Neuronal stem cell (in vitro differentiated cells): ENCODE measurements around the gene NRDE2.

Experiments used
- DNase-seq: peaks from one replicate; pipeline ENCODE4 v3.0.0-alpha.2; 2013; ENCODE audit warnings: low spot score
- H2AFZ ChIP-seq: one replicate; pipeline ENCODE4 v1.6.1; 2013; ENCODE audit warnings: mild to moderate bottlenecking, low read length, inconsistent platforms
- H2AK5ac ChIP-seq: 2 replicates; pipeline ENCODE4 v1.6.1; 2013; ENCODE audit warnings: low read depth, mild to moderate bottlenecking, inconsistent platforms, low read length, moderate library complexity, mixed read lengths
- H2BK120ac ChIP-seq: 2 replicates; pipeline ENCODE4 v1.6.1; 2013; ENCODE audit warnings: low read depth, mild to moderate bottlenecking, inconsistent platforms, low read length, moderate library complexity, mixed read lengths
- H2BK12ac ChIP-seq: one replicate; pipeline ENCODE4 v1.6.1; 2013; ENCODE audit warnings: low read length, inconsistent platforms
- H2BK15ac ChIP-seq: 2 replicates; pipeline ENCODE4 v1.6.1; 2013; ENCODE audit warnings: mild to moderate bottlenecking, low read length, inconsistent platforms, mixed read lengths
- H2BK5ac ChIP-seq: one replicate; pipeline ENCODE4 v1.6.1; 2013; ENCODE audit warnings: inconsistent platforms, mild to moderate bottlenecking, low read length, moderate library complexity
- H3K14ac ChIP-seq: one replicate; pipeline ENCODE4 v1.6.1; 2013; ENCODE audit warnings: low read length, inconsistent platforms
- H3K18ac ChIP-seq: 2 replicates; pipeline ENCODE4 v1.6.1; 2013; ENCODE audit warnings: low read length, inconsistent platforms
- H3K23ac ChIP-seq: 2 replicates; pipeline ENCODE4 v1.6.1; 2013; ENCODE audit warnings: low read depth, mild to moderate bottlenecking, mixed read lengths, low read length, inconsistent platforms; ENCODE audit not compliant: poor library complexity
- H3K27ac ChIP-seq: replicated peaks from 3 replicates; pipeline ENCODE4 v1.5.1; 2013; ENCODE audit warnings: low read length, inconsistent platforms
- H3K27me3 ChIP-seq, 3 experiments: 2 replicates each; pipeline ENCODE4 v1.6.1; 2013; ENCODE audit warnings: low read length in 3 of 3, mild to moderate bottlenecking in 2 of 3, inconsistent platforms in 1 of 3, low read depth in 1 of 3, mixed read lengths in 1 of 3, moderate library complexity in 1 of 3; ENCODE audit not compliant: control insufficient read depth in 3 of 3, insufficient read depth in 3 of 3
- H3K36me3 ChIP-seq, 2 donors: replicated peaks in 1 of 2; 2 replicates each; pipeline ENCODE4 v1.6.1; 2013; ENCODE audit warnings: low read length in 2 of 2; ENCODE audit not compliant: control insufficient read depth in 2 of 2, insufficient read depth in 2 of 2
- H3K4ac ChIP-seq: 2 replicates; pipeline ENCODE4 v1.6.1; 2013; ENCODE audit warnings: inconsistent platforms, mild to moderate bottlenecking, low read length, moderate library complexity
- H3K4me1 ChIP-seq, 2 donors: 1 replicate in 1 of 2; 2 replicates in 1 of 2; pipeline ENCODE4 v1.6.1; 2013; ENCODE audit warnings: low read length in 2 of 2, low read depth in 1 of 2; ENCODE audit not compliant: control insufficient read depth in 2 of 2, insufficient read depth in 1 of 2
- H3K4me2 ChIP-seq: one replicate; pipeline ENCODE4 v1.6.1; 2013; ENCODE audit warnings: mild to moderate bottlenecking, low read length, inconsistent platforms; ENCODE audit not compliant: insufficient read depth, poor library complexity, severe bottlenecking
- H3K4me3 ChIP-seq, 2 donors: 2 replicates each; pipeline ENCODE4 v1.5.1; 2013; ENCODE audit warnings: low read length in 2 of 2, mild to moderate bottlenecking in 2 of 2, inconsistent platforms in 1 of 2, moderate library complexity in 1 of 2
- H3K79me1 ChIP-seq: one replicate; pipeline ENCODE4 v1.6.1; 2013; ENCODE audit warnings: low read depth, mild to moderate bottlenecking, inconsistent platforms, low read length, moderate library complexity
- H3K9ac ChIP-seq: one replicate; pipeline ENCODE4 v1.6.1; 2013; ENCODE audit warnings: mild to moderate bottlenecking, low read depth, low read length, inconsistent platforms; ENCODE audit not compliant: poor library complexity
- H3K9me3 ChIP-seq, 2 donors: replicated peaks in 1 of 2; 2 replicates each; pipeline versions ENCODE3 to v1.6.1; 2013; ENCODE audit warnings: low read length in 2 of 2, mild to moderate bottlenecking in 2 of 2, inconsistent platforms in 1 of 2, low read depth in 1 of 2, mixed read lengths in 1 of 2, moderate library complexity in 1 of 2; ENCODE audit not compliant: control insufficient read depth in 2 of 2, insufficient read depth in 1 of 2
- H4K8ac ChIP-seq: one replicate; pipeline ENCODE4 v1.6.1; 2013; ENCODE audit warnings: low read depth, mild to moderate bottlenecking, inconsistent platforms, low read length, moderate library complexity
- H4K91ac ChIP-seq: one replicate; pipeline ENCODE4 v1.6.1; 2013; ENCODE audit warnings: low read length, low read depth, mild to moderate bottlenecking, inconsistent platforms; ENCODE audit not compliant: poor library complexity
- WGBS, 2 donors: extraction: QIAGEN DNeasy Blood & Tissue Kit; methylation state at CpG; one replicate each; pipeline ENCODE4 v1.1.7; 2013; ENCODE audit warnings: missing lambda C conversion rate in 2 of 2, mixed read lengths in 1 of 2; ENCODE audit not compliant: insufficient read length in 2 of 2, insufficient replicate concordance in 1 of 2; ENCODE audit errors: extremely low coverage in 2 of 2; 5-methylcytosine and 5-hydroxymethylcytosine counted together

Gene NRDE2

DNA sequence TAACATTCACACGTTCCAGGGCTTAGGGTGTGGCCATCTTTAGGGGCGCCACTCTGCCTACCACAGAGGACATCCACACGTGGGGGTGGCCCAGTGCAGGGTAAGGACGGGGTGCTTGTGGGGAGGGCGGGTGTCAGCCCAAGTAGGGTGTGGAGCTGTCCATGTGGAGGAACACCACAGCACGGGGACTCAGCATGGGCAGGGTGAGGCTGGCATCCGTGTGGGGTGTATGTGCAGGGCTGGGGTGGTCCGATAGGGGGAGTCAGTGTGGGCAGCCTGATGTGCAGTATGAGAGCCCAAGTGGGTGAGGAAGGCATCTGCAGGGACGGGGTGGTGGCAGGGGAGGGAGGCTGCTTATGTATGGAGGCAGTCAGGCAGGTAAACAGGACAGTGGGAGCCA lies 57.7 kb downstream of the NRDE2 start:
- H3K4me3 ChIP-seq = peak overlapping the region in 1 of 2 donors; percentile 52
- no peak for DNase-seq
- no peaks in the 10 kb centered on the region for H3K79me1 ChIP-seq
- H2AK5ac ChIP-seq = no peak overlapping the region
- H2BK15ac ChIP-seq = no peak overlapping the region
- H3K27me3 ChIP-seq = no peaks in the 10 kb centered on the region
- H2BK12ac ChIP-seq = no peak overlapping the region
- no peak overlapping the region for H3K14ac ChIP-seq
- no peak overlapping the region for H3K18ac ChIP-seq
- H3K23ac ChIP-seq = no peak overlapping the region
- H3K4me2 ChIP-seq = no peak overlapping the region
- no peak overlapping the region for H2BK5ac ChIP-seq
- no peak overlapping the region for H4K91ac ChIP-seq
- WGBS, 2 donors = no CpG with 5 or more reads among the region's 9 CpGs
- no peak overlapping the region for H3K4ac ChIP-seq
- H2BK120ac ChIP-seq = no peak overlapping the region
- no peak overlapping the region for H4K8ac ChIP-seq
- H3K9me3 ChIP-seq = no peaks in the 10 kb centered on the region
- no peak overlapping the region for H3K27ac ChIP-seq
- H3K36me3 ChIP-seq = peaks cover 31 to 92% of the 10 kb centered on the region in 2 donors
- no peak overlapping the region for H2AFZ ChIP-seq
- H3K4me1 ChIP-seq = no peaks in the 10 kb centered on the region
- no peak overlapping the region for H3K9ac ChIP-seq

DNA sequence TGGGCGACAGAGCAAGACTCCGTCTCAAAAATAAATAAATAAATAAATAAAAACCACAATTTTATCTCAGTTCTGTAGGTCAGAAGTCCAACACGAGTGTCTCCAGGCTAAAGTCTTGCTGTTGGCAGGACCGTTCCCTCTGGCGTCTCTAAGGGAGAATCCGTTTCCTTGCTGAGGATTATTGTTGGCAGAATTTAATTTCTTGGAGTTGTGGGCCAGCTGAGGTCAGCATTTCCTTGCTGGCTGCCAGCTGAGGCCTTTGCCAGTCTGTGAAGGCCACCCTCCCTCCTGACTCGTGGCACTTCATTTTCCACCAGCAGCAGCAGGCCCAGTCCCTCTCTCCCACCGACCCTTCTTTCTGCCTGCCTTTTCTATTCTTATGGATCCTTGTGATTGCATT lies 58.2 kb downstream of the NRDE2 start:
- Histone ChIP-seq H2BK120ac (no peak overlapping the region), H4K8ac (no peak overlapping the region), H3K4me3 (no peak overlapping the region), H3K4me2 (no peak overlapping the region), H3K4ac (no peak overlapping the region), H3K4me1 (no peaks in the 10 kb centered on the region), H3K9me3 (no peaks in the 10 kb centered on the region), H3K79me1 (no peaks in the 10 kb centered on the region), H3K18ac (no peak overlapping the region), H4K91ac (no peak overlapping the region), H2BK5ac (no peak overlapping the region), H3K9ac (no peak overlapping the region), H2AFZ (no peak overlapping the region), H2BK15ac (no peak overlapping the region), H3K14ac (no peak overlapping the region), H3K27ac (no peak overlapping the region), H2BK12ac (no peak overlapping the region), H2AK5ac (no peak overlapping the region), H3K27me3 (no peaks in the 10 kb centered on the region), H3K23ac (no peak overlapping the region), H3K36me3 (peaks cover 30 to 92% of the 10 kb centered on the region in 2 donors)
- no peak for DNase-seq
- no CpG with 5 or more reads among the region's 8 CpGs for WGBS, 2 donors

DNA sequence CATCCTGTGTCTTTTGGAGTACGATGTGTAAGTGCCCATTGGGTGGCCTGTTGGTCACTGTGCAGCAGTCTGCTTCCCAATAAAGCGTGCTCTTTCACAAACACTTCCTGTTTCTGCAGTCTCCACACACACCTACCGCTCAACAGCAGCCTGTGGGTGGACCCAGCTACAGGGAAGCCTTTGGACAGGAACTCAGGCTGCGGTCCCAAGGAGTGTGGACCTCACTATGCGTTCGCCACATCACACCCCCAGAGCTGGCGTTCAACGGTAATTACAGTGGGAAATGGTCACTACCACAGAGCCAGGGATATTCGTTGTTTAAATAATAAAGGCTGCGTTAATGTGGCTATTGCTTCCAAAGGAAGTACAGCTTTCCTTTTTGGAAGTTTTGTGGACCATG lies 59.2 kb downstream of the NRDE2 start:
- H4K91ac ChIP-seq = no peak overlapping the region
- H3K36me3 ChIP-seq = peaks cover 28 to 92% of the 10 kb centered on the region in 2 donors
- H3K14ac ChIP-seq = no peak overlapping the region
- H2BK5ac ChIP-seq = no peak overlapping the region
- H3K4me3 ChIP-seq = no peak overlapping the region
- no peak overlapping the region for H2BK120ac ChIP-seq
- no peak overlapping the region for H3K4ac ChIP-seq
- no peak overlapping the region for H2BK15ac ChIP-seq
- no peaks in the 10 kb centered on the region for H3K4me1 ChIP-seq
- no peak overlapping the region for H2BK12ac ChIP-seq
- no peak overlapping the region for H3K4me2 ChIP-seq
- H3K27me3 ChIP-seq = no peaks in the 10 kb centered on the region
- H2AK5ac ChIP-seq = no peak overlapping the region
- no peaks in the 10 kb centered on the region for H3K9me3 ChIP-seq
- no peak for DNase-seq
- no peak overlapping the region for H3K18ac ChIP-seq
- H3K79me1 ChIP-seq = no peaks in the 10 kb centered on the region
- H4K8ac ChIP-seq = no peak overlapping the region
- no peak overlapping the region for H3K27ac ChIP-seq
- H2AFZ ChIP-seq = no peak overlapping the region
- no peak overlapping the region for H3K9ac ChIP-seq
- no CpG with 5 or more reads among the region's 10 CpGs for WGBS, 2 donors
- H3K23ac ChIP-seq = no peak overlapping the region

DNA sequence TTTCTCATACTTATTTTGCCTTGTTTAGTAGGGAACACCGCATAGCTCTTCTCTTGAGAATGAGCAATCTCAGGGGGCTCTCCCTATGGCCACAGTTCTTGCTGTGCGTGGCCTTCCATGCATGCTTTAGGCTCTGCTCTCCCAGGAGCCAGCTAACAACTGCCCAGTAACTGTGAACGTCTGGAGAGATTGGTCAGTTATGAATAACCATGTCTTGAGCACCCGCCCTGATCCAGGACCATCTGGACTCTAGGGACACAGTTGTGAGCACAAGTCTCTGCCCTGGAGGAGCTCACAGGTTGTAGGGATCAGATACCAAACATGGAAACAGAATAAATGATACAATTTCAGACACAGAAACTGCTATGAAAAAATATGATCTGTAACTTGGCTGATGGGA lies 63.3 kb downstream of the NRDE2 start:
- Histone ChIP-seq H2BK15ac (no peak overlapping the region), H3K27me3 (no peaks in the 10 kb centered on the region), H4K91ac (no peak overlapping the region), H3K9ac (no peak overlapping the region), H4K8ac (no peak overlapping the region), H3K79me1 (no peaks in the 10 kb centered on the region), H2BK120ac (no peak overlapping the region), H3K9me3 (no peaks in the 10 kb centered on the region), H3K4me3 (no peak overlapping the region), H3K4ac (no peak overlapping the region), H2AFZ (no peak overlapping the region), H2AK5ac (no peak overlapping the region), H3K14ac (no peak overlapping the region), H3K23ac (no peak overlapping the region), H3K4me1 (no peaks in the 10 kb centered on the region), H3K36me3 (peaks cover 40 to 95% of the 10 kb centered on the region in 2 donors), H2BK5ac (no peak overlapping the region), H2BK12ac (no peak overlapping the region), H3K27ac (no peak overlapping the region), H3K18ac (no peak overlapping the region), H3K4me2 (no peak overlapping the region)
- DNase-seq = no peak
- no CpG with 5 or more reads among the region's 4 CpGs for whole genome bisulfite sequencing, 2 donors
